Neuron (in vitro differentiated cells): ENCODE measurements around the gene DUSP28.
"Not testable (repeated sequence)": the region's sequence is repeated elsewhere in the genome, so short reads cannot be mapped to it uniquely, and the experiment has no call there.

Experiments
- H2AFZ ChIP-seq: one replicate; pipeline ENCODE4 v1.6.1; 2013; ENCODE audit warnings: low read depth, mild to moderate bottlenecking, inconsistent platforms, low read length, moderate library complexity
- H3K27me3 ChIP-seq: one replicate; pipeline ENCODE4 v1.6.1; 2013; ENCODE audit warnings: low read length; ENCODE audit not compliant: insufficient read depth
- H3K36me3 ChIP-seq: one replicate; pipeline ENCODE4 v1.6.1; 2013; ENCODE audit warnings: low read length; ENCODE audit not compliant: insufficient read depth
- H3K4me1 ChIP-seq: one replicate; pipeline ENCODE4 v1.6.1; 2013; ENCODE audit warnings: low read length; ENCODE audit not compliant: insufficient read depth
- H3K4me3 ChIP-seq: 2 replicates; pipeline ENCODE4 v1.5.1; 2013; ENCODE audit warnings: mild to moderate bottlenecking, low read length, moderate library complexity
- H3K9me3 ChIP-seq: one replicate; pipeline ENCODE4 v1.6.1; 2013; ENCODE audit warnings: low read length

DUSP28 gene

DNA sequence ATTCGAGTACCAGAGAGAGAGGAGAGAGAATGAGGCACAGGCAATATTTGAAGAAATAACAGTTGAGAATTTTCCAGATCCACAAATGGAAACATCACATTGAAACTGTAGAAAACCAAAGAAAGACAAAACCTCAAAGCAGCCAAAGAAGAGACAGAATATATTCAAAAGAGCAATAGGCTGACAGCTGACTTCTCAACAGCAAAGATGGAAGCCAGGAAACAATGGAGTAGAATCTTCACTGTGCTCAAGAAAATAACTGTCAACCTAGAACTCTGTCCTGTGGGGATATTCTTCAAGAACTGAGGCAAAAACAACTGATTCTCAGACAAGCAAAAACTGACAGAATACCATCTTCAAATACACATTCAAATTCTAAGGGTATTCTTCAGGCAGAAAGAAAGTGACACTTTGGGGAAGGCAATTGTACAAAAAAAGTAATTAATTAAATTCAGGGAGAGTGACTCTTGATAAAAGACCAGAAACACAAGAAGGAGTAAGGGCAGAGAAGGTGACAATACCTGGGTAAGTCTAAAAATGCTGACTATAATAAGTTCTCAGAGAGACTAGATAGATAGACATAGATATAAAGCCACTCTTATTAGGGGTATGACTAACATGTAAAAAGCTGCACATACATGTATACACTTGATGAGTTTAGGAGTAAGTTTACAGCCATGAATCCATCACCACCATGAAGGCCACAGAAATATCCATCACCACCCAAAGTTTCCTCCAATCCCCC lies 28.0 kb upstream of the DUSP28 start:
- peaks cover 30% of the 10 kb centered on the region for H3K9me3 ChIP-seq
- H3K4me1 ChIP-seq: no peaks in the 10 kb centered on the region
- H3K4me3 ChIP-seq: no peak overlapping the region
- H3K27me3 ChIP-seq: no peaks in the 10 kb centered on the region
- no peak overlapping the region for H2AFZ ChIP-seq
- peaks cover 17% of the 10 kb centered on the region for H3K36me3 ChIP-seq

DNA sequence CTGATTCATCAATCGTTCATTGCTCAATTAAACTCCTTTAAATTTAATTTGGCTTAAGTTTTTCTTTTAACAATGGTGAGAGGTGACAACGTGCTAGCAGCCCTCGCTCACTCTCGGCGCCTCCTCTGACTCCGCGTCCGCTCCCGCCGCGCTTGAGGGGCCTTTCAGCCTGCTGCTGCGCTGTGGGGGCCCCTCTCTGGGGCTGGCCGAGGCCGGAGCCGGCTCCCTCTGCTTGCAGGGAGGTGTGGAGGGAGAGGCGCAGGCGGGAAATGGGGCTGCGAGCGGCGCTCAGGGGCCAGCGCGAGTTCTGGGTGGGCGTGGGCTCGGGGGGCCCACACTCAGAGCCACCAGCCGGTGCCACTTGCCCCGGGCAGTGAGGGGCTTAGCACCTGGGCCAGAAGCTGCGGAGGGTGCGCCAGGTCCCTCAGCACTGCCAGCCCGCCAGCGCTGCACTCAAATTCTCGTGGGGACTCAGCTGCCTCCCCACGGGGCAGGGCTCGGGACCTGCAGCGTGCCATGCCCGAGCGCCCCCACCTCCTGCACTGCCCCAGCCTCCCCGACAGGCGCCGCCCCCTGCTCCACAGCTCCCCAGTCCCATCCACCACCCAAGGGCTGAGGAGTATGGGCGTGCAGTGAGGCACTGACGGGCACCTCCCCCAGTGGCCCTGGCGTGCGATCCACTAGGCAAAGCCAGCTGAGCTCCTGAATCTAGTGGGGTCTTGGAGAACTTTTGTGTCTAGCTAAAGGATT lies 22.0 kb upstream of the DUSP28 start:
- Histone ChIP-seq H3K27me3 (no peaks in the 10 kb centered on the region), H3K36me3 (peaks cover 19% of the 10 kb centered on the region), H3K4me3 (no peak overlapping the region), H3K9me3 (peaks cover 4% of the 10 kb centered on the region), H3K4me1 (no peaks in the 10 kb centered on the region), H2AFZ (no peak overlapping the region)

DNA sequence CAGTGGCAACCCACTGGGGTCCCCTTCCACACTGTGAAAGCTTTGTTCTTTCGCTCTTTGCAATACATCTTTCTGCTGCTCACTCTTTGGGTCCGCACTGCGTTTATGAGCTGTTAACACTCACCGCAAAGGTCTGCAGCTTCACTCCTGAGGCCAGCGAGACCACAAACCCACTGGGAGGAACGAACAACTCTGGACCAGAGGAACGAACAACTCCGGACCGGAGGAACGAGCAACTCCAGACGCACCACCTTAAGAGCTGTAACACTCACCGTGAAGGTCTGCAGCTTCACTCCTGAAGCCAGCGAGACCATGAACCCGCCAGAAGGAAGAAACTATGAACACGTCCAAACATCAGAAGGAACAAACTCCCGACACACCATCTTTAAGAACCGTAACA lies 21.1 kb upstream of the DUSP28 start:
- H3K27me3 ChIP-seq, H3K4me1 ChIP-seq, H2AFZ ChIP-seq, H3K9me3 ChIP-seq, H3K4me3 ChIP-seq: not testable (repeated sequence)
- H3K36me3 ChIP-seq: peaks cover 19% of the 10 kb centered on the region

DNA sequence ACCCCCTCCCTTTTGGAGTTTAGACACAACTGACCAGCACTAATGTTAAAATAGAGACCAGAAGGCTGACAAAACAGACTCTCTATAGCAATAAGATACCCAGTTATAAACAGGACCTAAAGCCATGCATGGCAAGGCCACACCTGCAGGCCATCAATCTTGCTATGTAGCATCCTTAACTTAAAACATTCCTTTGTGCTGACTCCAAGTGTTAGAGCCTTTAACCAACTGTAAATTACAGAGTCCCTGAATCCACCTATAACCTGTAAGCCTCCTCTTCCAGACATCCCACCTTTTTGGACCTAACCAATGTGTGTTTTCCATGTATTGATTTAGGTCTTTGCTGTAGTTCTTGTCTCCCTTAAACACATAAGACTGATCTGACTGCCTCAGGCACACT lies 20.3 kb upstream of the DUSP28 start:
- Histone ChIP-seq H3K36me3 (peaks cover 19% of the 10 kb centered on the region), H3K4me1 (no peaks in the 10 kb centered on the region), H3K4me3 (no peak overlapping the region), H2AFZ (no peak overlapping the region), H3K27me3 (no peaks in the 10 kb centered on the region), H3K9me3 (no peaks in the 10 kb centered on the region)

DNA sequence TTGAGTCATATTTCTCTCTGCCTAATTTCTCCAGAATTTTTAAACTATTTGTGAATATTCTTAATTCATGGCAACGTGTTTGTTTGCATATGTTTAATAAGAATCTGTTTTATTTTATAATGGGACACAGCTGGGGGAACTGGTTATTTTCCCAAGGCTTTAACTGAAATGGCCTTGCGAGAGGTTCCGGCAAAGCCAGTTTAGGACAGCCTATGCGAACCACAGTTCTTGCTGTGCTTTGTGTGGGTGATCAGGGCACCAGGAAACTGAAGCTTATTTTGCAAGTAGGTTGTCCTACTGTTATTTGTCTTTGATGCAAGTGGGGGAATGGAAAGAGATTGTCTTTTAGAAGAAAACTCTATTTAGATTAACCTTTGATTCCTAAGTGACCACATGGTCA lies 8.9 kb upstream of the DUSP28 start:
- Histone ChIP-seq H3K4me3 (no peak overlapping the region), H2AFZ (no peak overlapping the region), H3K4me1 (no peaks in the 10 kb centered on the region), H3K36me3 (peaks cover 32% of the 10 kb centered on the region), H3K27me3 (no peaks in the 10 kb centered on the region), H3K9me3 (peaks cover 19% of the 10 kb centered on the region)

DNA sequence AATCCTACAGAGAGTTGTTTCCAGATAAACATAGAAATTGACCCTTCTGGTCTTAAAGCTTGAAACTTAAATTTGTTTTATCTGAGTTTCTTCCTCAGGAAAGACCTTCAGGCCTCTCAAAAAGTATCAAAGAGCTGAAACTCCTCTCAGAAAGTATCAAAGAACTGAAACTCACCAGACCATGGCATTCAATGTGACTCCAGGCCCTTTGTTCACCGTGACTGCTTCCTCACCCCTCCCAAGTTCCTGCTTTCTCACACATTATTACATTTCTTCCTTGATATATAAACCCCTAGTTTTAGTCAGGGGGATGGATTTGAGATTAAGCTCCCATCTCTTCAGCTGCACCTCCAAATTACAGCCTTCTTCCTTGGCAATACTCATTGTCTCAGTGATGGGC lies 8.3 kb upstream of the DUSP28 start:
- Histone ChIP-seq H3K27me3 (no peaks in the 10 kb centered on the region), H3K4me1 (no peaks in the 10 kb centered on the region), H3K4me3 (no peak overlapping the region), H3K36me3 (peaks cover 32% of the 10 kb centered on the region), H2AFZ (no peak overlapping the region), H3K9me3 (peaks cover 19% of the 10 kb centered on the region)

DNA sequence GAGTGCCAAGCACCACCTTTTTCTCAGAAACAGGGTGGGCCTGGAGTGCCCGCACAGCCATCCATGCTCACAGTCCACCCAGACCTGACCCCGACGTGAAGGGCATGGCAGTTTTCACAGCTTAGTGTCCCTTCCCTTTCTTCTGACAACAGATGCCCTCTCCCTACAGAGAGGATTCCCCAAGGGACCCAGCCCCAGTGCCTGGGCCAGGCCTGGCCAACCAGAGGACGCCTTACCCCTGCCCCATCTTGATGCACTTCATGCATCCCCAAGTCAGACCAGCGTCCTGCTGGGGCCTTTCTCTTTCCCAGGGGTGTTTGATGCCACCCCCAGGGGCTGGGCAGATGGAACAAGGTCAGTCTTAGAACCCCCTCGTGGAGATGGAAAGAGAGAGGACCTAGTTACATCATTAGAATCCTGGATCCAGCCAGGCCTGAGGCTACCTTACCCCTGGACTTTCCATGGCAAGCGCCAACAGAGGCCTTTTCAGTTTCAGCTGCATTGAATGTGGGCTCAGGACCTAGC lies 6.1 kb upstream of the DUSP28 start:
- H3K9me3 ChIP-seq: peaks cover 19% of the 10 kb centered on the region
- peaks cover 32% of the 10 kb centered on the region for H3K36me3 ChIP-seq
- no peak overlapping the region for H3K4me3 ChIP-seq
- H3K27me3 ChIP-seq: no peaks in the 10 kb centered on the region
- no peak overlapping the region for H2AFZ ChIP-seq
- no peaks in the 10 kb centered on the region for H3K4me1 ChIP-seq

DNA sequence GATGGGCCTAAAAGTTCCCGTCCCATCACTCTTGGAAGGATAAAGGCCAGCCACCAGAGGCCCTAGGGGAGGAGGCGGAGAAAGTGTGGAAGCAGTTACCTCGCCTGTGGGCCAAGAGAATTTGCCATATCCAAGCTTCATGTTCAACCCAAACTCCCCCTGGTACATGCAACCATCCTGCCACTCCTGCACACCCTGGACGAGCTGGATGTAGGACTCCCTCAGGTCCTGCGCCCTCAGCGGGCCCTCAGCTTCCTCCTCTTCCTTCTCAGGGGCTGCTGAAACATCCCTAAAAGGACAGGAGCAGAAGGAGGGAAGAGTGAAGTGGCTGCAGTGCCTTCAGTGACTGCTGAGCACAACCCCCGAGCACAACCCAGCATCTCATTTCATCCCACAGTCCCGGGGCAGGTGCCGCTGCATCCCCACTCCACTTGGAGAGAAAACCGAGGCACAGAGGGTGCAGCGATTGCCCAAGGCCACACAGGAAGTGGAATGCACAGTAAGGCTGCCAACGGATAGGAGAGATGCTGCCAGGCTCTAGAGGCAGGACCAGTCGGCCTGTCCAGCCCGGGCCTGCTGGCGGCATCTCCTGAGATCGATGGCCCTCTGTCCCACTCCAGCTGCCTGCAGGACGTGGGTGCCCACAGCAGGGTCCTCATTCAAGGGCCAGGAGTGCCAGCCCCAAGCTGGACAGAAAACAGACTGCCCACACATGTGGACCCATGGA lies 5.2 kb upstream of the DUSP28 start:
- H3K27me3 ChIP-seq: no peaks in the 10 kb centered on the region
- H3K4me3 ChIP-seq: no peak overlapping the region
- peaks cover 32% of the 10 kb centered on the region for H3K36me3 ChIP-seq
- no peak overlapping the region for H2AFZ ChIP-seq
- H3K4me1 ChIP-seq: peaks cover 9% of the 10 kb centered on the region
- H3K9me3 ChIP-seq: peaks cover 19% of the 10 kb centered on the region

DNA sequence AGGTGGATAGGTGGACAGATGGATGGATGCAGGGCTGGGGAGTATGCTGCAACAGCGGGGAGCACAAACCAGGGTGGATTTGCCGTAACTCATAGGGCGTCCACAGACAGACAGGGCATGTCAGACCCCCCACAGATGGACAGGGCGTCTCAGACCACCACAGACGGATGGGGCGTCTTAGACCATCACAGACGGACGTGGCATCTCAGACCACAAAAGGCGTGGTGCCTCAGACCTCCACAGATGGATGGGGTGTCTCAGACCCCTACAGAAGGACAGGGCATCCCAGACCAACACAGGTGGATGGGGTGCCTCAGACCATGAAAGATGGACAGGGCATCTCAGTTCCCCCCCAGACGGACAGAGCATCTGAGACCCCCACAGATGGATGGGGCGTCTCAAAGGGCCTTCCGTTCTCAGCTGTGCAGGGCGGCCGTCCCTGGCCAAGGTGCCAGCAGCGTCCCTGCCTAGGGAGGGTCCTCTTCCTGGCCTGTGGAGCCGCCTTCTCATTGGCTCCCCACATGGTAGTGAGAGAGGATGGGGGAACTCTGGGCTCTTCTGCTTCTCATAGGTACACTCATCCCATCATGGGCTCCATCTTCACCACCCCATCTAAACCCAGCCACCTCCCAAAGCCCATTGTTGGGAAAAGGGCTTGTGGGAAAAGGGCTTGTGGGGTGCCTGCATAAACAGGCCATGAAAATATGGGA lies 4.5 kb upstream of the DUSP28 start:
- Histone ChIP-seq H3K27me3 (no peaks in the 10 kb centered on the region), H3K36me3 (peaks cover 31% of the 10 kb centered on the region), H3K9me3 (peaks cover 18% of the 10 kb centered on the region), H3K4me1 (peaks cover 10% of the 10 kb centered on the region), H2AFZ (no peak overlapping the region), H3K4me3 (no peak overlapping the region)

DNA sequence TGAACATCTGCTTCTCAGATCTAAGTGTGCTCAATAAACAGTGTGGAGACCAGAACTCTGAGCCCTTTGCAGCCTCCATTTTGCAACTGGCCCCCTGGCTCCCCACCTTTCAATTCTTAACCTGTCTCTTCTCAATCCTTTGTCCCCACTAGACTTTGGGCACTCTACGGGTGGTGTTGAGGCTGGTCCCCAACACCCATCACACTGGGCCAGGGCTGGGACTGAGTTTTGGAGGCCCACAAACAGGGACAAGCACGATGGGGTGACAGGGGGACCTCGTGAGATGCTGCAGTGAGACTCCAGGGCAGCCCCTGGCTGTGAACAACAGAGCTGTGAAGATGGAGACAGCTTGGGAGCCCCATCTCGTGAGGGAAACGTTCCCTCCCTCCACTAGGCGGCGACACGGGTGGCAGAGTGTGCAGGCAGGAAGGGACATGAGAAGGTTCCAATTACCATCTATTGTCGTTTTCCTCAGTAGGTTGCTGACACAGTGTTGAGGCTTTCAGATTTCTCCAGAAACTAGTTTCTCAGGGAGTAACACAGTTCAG lies 3.5 kb upstream of the DUSP28 start:
- Histone ChIP-seq H3K4me3 (no peak overlapping the region), H3K4me1 (peaks cover 12% of the 10 kb centered on the region), H3K36me3 (peaks cover 23% of the 10 kb centered on the region), H2AFZ (no peak overlapping the region), H3K9me3 (peaks cover 13% of the 10 kb centered on the region), H3K27me3 (no peaks in the 10 kb centered on the region)

DNA sequence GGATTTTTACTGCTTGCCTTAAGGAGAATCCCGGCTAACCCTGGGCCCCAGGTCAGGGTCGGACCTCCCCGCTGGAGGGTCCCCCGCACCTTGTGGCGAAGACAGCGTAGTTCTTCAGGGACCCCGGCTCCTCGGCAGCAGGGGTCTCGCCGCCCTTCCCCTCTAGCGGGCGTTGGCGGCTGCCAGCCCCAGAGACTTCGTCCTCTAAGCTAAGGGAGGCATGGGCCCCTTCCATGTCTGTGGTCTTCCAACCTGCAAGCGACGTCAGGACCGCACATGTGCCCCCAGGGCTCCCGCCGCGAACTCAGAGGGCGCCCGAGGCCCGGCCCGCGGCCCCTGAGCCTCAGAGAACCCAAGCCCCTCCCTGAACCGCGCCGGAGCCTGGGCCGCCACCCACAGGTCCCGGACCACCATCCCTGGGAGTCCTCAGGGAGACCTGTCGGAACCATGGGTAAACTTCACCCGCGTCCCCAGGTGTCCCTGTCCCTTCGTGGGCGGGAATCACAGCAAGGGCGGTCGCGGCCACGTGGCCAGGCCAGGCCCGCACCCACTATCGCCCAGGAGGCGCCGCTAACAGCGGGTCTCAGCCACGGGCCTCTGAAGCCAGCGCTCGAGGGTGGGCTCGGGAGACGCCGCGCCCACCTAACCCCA lies 2.9 kb upstream of the DUSP28 start:
- H3K4me1 ChIP-seq: peaks cover 15% of the 10 kb centered on the region
- H3K36me3 ChIP-seq: peaks cover 23% of the 10 kb centered on the region
- H3K27me3 ChIP-seq: no peaks in the 10 kb centered on the region
- no peak overlapping the region for H3K4me3 ChIP-seq
- H3K9me3 ChIP-seq: peaks cover 9% of the 10 kb centered on the region
- no peak overlapping the region for H2AFZ ChIP-seq

DNA sequence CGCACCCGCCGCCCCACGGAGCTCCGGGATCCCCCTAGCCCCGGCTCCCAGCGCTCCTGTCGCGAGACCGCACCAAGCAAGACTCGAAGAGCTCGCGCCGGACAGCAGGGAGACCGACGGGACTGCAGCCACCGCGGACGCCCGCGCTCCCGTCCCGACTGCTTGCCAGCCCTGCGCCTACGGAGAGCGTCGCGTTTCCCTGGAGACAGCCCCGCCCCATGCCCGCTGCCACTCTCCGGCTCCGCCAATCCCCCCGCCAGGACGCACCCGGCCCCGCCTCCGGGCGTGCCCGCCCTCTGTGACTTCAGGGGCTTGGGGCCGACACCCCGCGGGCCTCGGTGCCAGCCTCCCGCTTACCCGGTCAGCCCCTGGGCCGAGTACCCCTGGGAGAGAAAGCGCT lies 2.3 kb upstream of the DUSP28 start, which contains the start of gene ANKMY1:
TSS of gene ANKMY1 (minus strand) at position 181 of the 400 bp plus-strand sequence. CDS start 653 bp downstream, outside the sequence.
- Histone ChIP-seq H2AFZ (no peak within 1 kb of the TSS), H3K27me3 (no peaks in the 10 kb centered on the region), H3K4me1 (peaks cover 15% of the 10 kb centered on the region), H3K36me3 (peaks cover 18% of the 10 kb centered on the region), H3K4me3 (no peak within 1 kb of the TSS), H3K9me3 (peaks cover 8% of the 10 kb centered on the region)
